IMR-90 (cell line): ENCODE results near the gene RAD51B.

ENCODE experiments used
- CEBPB ChIP-seq: IDR thresholded peaks from 2 replicates; pipeline ENCODE4 v1.6.1; 2012; ENCODE audit warnings: low read depth, low read length, improper control_type of control experiment
- CHD1 ChIP-seq: IDR thresholded peaks from 2 replicates; pipeline ENCODE4 v1.6.1; 2012; ENCODE audit warnings: low read depth, low read length, improper control_type of control experiment
- CTCF ChIP-seq: conservative IDR thresholded peaks from 2 replicates; pipeline ENCODE4 v1.5.1; 2012; ENCODE audit warnings: mild to moderate bottlenecking, low read depth, low read length, improper control_type of control experiment
- FOS ChIP-seq: fragments of 150-350 bp; IDR thresholded peaks from 2 replicates; pipeline ENCODE4 v1.6.1; 2016; ENCODE audit warnings: low read depth, low read length
- MAFK ChIP-seq: IDR thresholded peaks from 2 replicates; pipeline ENCODE4 v1.6.1; 2012; ENCODE audit warnings: low read depth, low read length, improper control_type of control experiment
- MXI1 ChIP-seq: IDR thresholded peaks from 2 replicates; pipeline ENCODE4 v1.6.1; 2012; ENCODE audit warnings: low read depth, mild to moderate bottlenecking, low read length, moderate library complexity, borderline replicate concordance
- POLR2A ChIP-seq: IDR thresholded peaks from 2 replicates; pipeline ENCODE4 v1.6.1; 2012; ENCODE audit warnings: mild to moderate bottlenecking, low read depth, low read length

- TF ChIP-seq CTCF (no peak), FOS (no peak), POLR2A (no peak), MXI1 (no peak), MAFK (no peak), CEBPB (no peak), CHD1 (no peak)
Observed at GRCh38 chr14:68532496-68532895, 712.9 kb downstream of the RAD51B start.
